ENCODE results near the gene AGPS.
"Not testable (repeated sequence)": the region's sequence is repeated elsewhere in the genome, so short reads cannot be mapped to it uniquely, and the experiment has no call there.

The AGPS gene

DNA sequence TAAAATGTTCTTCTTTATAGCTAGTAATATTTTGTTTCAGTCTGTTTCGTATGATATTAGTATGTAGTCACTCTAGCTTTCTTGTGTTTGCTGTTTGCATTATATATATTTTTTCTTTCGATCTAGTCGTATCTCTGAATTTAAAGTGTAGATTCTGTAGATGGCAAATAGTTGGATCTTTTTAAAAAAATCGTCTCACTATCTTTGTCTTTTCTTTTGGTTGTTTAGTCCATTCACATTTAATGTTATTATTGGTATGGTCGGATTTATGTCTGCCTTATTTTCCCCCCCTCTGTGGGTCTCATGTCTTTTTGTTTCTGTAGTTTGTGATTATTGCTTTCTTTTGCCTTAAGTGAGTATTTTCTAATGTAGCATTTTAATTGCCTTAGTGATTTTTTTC lies 84.3 kb downstream of the AGPS start:
- no peak for DNase-seq

DNA sequence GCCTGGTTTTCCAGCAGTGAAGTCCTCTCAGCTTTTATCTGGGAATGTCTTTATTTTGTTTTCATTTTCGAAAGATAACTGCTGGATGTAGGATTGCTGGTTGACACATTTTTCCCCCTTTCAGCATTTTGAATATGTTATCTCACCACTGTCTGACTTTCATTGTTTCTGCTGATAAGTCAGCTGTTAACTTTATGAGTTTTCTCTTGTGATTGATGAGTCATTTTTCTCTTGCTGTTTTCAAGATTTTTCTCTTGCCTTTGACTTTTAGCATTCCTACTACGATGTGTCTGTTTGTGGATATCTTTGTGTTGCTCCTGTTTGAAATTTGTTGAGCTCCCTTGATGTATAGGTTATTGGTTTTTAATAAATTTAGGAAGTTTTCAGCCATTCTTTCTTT lies 85.5 kb downstream of the AGPS start:
- DNase-seq, result no peak

DNA sequence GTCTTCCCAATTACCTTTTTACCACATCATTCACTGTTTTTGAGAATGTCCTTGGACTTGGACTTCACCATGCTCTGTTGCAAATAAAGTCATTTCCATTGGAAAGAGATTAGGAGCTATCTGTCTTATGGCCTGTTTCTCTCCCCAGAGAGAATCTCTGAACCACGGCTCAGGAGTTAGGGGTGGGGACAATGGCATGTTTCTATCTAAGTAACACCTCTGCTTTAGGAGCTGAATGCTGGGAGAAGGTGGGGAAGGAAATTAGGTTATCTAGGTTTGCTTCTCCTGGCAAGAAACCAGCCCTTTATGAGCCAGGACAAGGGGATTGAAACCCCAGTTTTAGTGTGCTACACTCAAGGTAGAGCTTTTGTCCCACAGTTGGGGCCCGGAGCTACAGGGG lies 86.3 kb downstream of the AGPS start:
- DNase-seq, result no peak

DNA sequence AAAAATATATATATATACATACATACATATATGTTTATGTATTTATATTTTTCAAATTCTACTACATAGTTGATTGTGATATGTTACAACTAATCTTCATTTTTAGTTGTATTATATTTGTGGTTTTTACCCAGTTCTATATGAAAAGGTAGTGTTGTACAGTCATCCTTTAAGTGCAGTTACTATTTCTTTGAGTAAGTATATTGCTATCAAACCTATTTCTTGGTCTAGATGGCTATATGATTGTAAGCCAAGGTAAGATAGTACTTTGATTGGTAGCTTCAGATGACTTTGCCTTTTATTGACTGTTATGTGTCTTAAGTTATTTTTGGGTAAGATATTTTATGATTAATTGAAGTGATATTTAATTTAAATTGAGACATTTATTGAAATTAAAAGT lies 89.6 kb downstream of the AGPS start:
- no peak for DNase-seq

DNA sequence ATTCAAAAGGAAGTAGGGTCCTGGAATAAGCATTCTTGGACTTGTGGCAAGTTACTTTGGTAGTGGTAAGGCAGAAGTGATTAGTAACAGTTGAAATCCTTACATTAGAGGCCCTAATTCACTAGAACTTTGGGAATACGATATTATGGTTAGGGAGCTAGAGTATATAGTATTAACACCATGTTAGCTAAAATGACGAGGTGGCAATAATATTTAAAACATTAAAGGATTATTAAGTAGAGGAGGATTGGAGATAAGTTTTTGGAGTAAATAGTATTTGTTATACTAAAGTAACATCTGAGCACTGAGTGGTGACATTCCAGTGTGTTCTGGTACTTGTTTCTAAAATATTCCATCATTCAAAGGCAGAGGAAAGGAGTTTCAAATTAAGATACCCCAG lies 91.0 kb downstream of the AGPS start:
- DNase-seq, result no peak

DNA sequence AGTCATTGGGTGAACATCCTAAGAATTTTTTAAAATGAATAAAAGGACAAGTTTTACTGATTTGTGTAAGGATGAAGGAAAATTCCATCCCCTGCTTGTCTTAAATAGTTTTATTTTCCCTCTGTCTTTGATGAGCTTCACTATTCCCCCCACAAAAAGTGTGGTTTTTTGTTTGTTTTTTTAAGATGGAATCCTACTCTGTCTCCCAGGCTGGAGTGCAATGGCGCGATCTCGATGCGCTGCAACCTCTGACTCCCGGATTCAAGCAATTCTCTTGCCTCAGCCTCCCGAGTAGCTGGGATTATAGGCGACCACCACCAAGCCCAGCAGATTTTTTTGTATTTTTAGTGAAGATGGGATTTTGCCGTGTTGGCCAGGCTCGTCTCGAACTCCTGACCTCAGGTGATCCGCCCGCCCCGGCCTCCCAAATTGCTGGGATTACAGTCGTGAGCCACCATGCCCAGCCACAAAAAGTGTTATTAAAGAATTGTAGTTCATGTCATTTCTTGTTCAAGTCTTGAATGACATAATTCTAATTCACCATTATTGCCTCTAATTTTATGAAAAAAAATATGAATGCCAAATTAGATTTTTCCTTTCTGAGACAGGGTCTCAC lies 91.7 kb downstream of the AGPS start:
- DNase-seq, result peak; percentile 46

DNA sequence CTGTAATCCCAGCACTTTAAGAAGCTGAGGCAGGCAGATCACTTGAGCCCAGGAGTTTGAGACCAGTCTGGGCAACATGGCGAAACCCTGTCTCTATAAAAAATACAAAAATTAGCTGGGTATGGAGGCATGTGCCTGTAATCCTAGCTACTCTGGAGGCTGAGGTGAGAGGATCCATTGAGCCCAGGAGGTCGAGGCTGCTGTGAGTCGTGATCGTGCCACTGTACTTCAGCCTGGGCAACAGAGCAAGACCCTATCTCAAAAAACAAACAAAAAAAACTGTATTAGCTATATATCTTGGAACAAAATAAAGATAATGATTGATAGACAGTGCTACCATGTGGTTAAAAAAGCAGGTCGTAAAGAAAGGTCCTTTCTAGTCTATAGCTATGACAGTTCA lies 93.1 kb downstream of the AGPS start:
- not testable (repeated sequence) for DNase-seq

DNA sequence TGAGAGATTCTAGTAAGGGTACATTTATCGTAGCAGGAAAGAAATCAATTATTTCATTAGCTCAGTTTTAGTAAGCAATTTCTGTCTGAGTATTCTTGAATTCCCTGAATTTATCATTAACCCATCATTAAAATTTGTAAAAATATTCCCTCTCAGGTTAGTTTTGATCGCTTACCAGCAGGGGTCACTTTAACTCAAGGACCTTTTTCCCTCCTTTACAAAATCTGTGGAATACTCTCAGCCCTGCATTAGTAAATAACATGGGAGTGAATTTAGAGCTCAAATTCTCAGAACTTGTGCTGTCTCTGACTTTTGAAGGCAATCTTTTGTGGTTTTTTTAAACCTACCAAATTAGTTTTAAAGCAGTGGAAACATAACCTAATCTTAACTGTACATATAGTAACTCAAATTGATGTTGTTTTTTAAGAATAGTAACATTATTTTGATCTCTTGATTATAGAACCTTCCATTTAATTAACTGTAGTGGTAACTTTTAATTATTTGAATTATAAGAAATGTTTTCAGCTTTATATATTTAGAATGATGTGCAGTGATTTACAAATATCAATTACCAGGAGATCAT lies 97.2 kb downstream of the AGPS start:
- peak; percentile 44 for DNase-seq

DNA sequence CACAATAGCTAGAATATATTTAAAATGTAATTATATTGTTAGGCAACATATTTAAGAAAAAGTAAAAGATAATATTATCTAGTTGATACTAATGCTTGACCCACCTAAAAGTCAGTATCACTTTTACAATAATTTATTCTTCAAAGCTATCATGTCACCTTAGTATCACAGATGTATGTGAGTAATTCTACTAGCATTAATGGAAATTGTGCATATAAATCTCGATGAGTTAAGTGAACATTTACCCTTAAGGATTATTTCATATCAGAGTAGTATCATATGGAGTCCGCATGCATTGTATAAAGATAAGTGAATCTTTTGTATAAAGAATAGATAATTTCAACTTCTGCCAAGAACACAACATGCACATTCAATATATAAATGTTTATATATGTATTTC lies 103.4 kb downstream of the AGPS start:
- no peak for DNase-seq

DNA sequence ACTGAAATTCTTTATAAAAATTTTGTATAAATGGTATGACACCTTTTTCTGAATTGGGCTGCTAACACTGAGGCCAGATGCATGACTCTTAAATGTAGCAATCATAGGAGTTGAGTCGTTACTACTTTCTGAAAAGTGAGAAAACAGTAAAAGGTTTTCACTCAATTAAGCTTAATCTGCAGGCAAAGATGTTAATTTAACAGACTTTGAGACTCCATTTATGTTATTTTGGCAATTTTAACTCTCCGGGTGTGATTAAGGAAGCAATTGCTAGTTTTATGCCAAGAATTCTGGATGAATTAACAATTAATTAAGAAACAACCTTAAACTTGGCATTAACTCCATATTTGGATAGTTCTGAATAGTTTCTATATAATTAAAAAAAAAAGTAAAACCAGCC lies 104.3 kb downstream of the AGPS start:
- no peak for DNase-seq

DNA sequence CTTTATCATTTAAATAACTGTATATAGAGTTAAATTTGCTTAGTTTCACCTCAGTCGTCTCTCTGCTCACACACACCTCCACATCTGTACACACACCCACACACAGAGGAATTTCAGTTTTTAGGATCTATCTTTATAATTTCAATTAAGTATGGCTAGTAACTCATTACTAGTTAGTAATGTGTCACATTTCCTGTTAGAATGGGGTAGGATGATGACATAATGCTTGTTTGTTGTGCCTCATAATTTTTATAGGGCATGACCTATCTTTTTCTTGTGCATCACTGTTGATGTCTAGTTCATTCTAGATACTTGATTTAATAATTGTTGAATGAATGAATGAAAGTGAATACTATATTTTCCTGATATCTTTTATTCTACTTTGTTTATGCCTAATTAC lies 108.6 kb downstream of the AGPS start:
- no peak for DNase-seq

DNA sequence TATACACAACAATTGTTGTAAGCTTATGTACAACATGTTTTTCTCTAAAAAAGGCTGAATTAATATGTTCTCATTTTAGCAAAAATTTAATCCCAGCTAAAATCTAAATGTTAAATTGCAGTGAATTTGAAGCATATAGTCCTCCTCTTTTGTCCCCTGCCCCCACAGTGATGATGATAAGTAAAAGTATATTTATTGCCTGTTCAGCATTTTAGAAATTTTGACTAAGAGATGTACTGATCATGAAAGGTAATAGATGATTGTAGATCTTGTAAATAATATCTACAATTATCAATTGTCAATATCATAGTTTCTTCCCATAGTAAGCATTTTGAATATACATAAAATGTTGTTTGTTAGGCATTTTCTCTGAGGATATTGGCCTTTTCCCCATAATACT lies 113.9 kb downstream of the AGPS start:
- DNase-seq, result no peak

DNA sequence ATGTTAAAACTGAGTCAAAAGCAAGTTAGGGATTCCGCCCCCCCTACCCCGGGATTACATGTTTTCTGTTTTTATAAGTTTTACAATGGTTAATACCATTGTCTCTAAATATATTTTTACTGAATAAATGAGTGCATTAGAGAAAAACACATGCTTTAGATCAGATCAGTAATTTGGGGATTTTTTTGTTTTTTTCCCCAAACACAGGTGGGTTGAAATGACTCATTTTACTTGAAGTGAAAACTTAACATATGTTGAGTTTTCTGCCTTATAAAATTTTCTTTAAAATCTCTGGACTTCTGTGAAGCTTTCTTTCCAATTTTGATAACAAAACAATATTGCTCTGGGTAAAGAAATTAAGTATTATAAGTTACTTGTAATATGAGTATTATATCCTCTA lies 114.4 kb downstream of the AGPS start:
- DNase-seq, result no peak

DNA sequence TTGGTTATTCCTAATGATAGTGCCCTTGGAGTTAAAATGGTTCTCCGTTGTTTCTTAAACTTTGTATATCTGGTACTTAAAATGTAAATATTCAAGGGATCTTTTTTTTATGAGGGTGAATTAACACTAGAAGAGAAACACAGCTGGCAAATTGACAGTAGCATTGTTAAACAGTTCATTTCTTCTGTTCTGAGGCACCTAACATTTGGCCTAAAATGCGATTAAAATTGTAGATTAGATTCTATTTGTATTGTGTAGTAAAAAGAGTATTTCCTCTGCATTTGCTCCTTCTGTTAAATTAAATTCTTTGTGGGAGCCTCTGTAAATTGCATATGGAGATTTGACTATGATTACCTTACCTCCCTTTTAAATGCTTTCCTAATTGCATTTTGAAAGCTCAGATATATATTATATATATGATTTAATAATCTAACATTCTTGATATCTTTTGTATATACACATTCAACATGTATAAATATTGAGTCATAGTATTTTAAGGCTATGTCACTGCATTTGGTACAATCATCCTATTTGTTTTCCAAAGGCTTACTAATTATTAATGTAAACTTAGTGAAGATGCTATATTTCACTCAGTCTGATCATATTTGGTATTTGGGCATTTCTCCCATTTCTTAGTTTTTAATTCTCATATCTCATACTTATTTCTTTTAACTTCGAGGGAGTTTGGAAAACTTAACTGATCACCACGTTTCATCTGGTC lies 124.4 kb downstream of the AGPS start:
- no peak for DNase-seq

DNA sequence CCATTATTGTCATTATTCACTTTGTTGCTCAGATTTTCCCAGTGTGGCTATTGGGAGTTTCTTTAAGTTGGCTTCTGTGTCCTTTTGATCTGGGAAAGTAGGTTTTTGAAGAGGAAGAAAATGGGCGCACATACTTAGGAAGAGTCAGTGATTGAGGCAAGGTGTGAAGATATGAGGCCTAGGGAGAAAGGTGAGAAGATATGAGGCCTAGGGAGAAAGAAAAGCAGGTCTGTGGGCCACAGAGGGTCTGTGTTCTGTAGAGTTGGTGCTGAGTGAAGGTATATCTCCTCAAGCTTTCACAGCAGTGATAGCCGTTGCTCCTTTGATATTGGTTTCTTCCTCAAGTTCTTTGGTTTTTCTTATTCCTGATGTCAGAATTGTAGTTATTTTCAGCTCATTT lies 126.2 kb downstream of the AGPS start:
- no peak for DNase-seq

DNA sequence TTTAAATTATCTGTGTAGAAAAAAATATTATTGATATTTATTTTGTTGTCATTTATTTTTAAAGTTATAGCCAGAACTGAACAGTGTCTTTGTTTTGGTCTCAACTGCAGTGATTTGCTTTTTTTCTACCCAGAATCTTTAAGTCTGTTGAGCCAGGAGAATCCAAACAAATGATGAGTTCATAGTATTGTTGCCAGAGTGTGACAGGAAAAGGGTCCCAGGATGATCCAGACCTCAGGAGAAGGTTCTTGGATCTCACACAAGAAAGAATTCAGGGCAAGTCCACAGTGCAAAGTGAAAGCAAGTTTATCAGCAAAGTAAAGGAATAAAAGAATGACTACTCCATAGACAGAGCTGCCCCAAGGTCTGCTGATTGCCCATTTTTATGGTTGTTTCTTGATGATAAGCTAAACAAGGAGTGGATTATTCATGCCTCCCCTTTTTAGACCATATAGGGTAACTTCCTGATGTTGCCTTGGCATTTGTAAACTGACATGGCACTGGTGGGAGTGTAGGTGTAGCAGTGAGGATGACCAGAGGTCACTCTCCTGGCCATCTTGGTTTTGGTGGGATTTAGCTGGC lies 127.1 kb downstream of the AGPS start:
- no peak for DNase-seq

DNA sequence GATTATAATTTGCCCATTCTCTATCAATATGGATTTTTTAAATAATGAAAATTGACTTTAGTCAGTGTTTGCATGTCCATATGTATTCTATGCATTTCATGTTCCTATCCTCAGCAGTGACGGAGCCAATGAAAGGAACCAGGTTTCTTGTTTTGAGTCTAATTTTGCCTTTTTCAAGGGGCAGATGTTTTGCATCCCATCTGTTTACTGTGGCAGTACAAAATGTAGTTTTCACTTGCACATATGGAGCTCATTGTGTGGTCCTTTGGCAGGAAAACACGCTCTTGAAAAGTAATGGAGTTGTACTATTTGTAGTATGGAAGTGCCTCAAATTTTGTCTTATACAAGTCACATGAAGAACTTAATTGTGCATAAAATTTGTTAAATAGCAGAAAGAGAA lies 127.8 kb downstream of the AGPS start:
- DNase-seq, result no peak

DNA sequence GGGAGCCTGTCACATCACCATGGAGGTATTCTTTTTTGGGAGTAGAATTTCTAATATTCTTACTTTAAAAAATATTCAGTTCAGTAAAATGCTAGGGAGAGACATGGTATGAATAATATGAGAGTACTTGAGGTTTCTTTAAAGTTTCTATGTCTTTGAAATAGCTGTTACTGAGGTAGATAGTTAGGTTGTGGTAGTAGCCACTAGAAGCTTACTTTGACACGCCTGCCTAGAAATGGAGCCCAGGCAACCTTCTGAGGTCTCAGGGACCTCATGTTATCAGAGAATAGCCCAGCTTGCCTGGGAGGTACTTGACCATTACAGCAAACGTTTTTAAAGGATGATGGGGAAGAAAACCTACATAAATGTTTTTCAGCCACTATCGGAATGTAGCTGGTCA lies 131.2 kb downstream of the AGPS start:
- DNase-seq, result no peak

DNA sequence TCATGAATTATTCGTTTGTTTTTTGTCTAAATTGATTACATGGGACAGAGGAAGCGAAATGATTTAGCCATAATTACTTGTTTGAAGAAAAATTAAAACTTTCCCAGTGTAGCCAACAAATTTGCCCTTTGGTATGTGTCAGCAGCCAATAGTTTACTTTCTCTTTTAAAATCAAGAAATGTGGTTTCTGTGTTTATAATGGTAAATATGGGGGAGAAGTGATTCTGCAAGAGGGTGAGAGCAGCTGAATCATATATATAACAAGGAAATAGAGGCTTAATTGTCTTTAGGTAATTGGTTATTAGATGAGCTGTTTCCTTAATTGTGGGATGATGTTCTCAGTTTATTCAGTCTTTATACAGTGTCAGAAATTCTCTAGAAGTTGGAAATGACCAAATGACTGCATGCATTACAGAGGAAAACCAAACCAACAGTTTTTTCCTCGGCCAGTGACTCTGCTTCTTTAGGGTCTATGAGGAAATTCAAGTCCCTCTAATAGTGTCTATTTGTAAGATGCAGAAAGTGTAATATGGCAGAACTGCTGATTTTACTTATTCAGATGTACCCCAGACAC lies 132.9 kb downstream of the AGPS start:
- no peak for DNase-seq

DNA sequence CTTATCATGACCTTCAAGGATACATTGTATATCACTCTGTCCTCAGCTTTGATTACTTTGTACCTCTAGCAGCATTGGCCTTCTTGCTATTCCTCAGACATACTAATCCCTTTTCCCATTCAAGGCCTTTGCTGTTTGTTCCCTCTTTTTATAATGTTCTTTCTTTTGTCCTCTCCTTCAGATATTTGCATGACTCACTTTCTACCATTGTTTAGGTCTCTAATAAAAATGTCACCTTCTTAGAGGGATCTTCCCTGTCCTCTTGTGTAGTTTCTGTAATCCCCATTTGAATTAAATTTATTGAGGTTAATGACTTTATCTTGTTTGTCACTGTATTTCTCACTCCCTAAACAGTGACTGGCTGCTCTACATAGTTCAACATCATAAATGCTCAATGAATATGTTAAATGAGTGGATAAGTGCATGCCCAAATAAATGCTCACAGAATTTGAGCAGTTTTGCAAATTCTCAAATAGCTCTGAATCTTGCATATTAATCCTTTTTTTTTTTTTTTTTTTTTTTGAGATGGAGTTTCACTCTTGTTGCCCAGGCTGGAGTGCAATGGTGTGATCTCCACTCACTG lies 135.9 kb downstream of the AGPS start:
- no peak for DNase-seq

DNA sequence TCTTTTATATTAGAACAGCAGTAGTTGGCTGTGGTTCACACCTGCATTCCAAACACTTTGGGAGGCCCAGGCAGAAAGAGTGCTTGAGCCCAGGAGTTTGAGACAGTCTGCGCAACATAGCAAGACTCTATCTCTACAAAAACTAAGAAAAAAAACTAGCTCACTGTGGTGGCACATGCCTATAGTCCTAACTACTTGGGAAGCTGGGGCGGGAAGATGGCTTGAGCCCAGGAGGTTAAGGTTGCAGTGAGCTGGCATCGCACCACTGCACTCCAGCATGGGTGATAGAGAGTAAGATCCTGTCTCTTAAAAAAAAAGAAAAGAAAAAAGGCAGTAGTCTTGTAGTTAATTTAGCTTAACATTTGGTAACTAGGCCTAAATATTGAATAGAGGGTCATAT lies 136.6 kb downstream of the AGPS start:
- DNase-seq, result no peak

DNA sequence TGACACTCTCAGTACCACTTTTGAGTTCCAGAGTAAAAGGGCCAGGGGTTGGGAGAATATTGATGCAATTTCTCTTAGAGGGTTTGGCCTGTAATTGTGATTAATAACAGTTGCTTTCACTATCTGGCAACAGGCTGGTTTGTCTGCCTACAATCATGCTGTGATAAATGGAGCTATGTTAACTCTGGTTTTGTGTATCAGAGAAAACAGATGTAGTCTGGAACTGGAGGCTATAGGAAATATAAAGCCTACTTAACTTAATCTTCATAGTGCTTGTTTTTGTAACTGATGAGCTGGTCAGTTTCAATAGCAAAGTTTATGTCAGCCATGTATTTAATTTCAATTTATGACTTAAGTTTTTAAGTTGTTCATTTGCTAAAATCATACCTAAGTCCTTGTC lies 138.0 kb downstream of the AGPS start:
- DNase-seq, result no peak

DNA sequence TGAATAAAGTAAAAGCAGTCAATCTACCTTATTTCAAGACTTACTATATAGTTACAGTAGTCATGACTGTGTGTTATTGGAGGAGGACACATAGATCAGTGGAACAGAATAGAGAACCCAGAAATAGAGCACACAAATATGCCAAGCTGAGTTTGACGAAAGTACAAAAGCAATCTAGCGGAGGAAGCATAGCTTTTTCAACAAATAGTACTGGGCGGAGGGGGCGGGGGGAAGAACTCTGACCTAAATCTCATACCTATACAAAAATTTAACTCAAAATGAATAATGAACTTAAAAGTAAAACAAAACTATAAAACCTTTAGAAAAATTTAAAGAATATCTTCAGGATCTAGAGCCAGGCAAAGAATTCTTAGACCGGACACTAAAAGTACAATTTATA lies 139.1 kb downstream of the AGPS start:
- no peak for DNase-seq

DNA sequence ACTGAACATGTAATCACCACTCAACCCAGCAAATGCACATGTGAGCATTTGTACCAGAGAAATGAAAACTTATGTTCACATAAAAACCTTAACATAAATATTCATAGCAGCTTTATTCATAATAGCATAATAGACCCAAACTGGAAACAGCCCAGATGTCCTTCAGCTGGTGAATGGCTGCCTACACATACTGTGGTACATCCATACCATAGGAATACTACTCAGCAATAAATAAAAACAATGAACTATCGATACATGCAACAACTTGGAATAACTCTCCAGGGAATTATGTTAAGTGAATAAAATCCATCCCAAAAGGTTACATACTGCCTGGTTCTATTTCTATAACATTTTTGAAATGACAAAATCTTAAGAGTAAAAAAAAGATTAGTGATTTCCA lies 140.0 kb downstream of the AGPS start:
- DNase-seq, result no peak

All from fibroblast of skin of right biceps (primary cell).